ENCODE results near the gene PDLIM5. TPM values are rescaled to one million over a fixed set of nuclear protein-coding genes. Genes with fewer than 3 reads are reported as not detected.

Gene PDLIM5
- total and polyA plus RNA-seq, 7 donors = 215 to 840 (median 480) TPM

- Histone ChIP-seq H3K4me3 (peak overlapping the region; percentile 97), H3K9me3 (no peaks in the 10 kb centered on the region), H3K4me1 (peaks cover 4% of the 10 kb centered on the region), H3K36me3 (ENCODE audit: insufficient read depth in 1 of 2, low read depth in 1 of 2) (peaks cover 0 to 18% of the 10 kb centered on the region in 2 donors), H3K27ac (peak overlapping the region; percentile 99), H3K27me3 (ENCODE audit: insufficient read depth in 3 of 3, low read length in 2 of 3) (no peaks in the 10 kb centered on the region)
- intact Hi-C loops (cut with DNase I) = loop anchor here in 1 of 2 donors (5.0 kb wide), 1 partner anchor 128 kb away; no protein-coding TSS in a partner anchor
- ATAC-seq = no peak
- 28 to 46% (median 28%) methylated on average over 2 of the region's 2 CpGs for WGBS, 3 donors
- TF ChIP-seq CTCF (IDR thresholded peaks at IDR 0.05) = no peak
- no peak for DNase-seq
These were observed 2.7 kb downstream of the PDLIM5 start for GRCh38 chr4:94454405-94454804.

GRCh38 chr4:94455081-94455480, 3.3 kb downstream of the PDLIM5 start:
- WGBS, 3 donors = 19 to 35% (median 29%) methylated on average over 3 of the region's 3 CpGs
- Histone ChIP-seq H3K4me3 (peak overlapping the region; percentile 97), H3K36me3 (ENCODE audit: insufficient read depth in 1 of 2, low read depth in 1 of 2) (peaks cover 0 to 18% of the 10 kb centered on the region in 2 donors), H3K27me3 (ENCODE audit: insufficient read depth in 3 of 3, low read length in 2 of 3) (no peaks in the 10 kb centered on the region), H3K27ac (peak overlapping the region; percentile 99), H3K4me1 (peaks cover 9% of the 10 kb centered on the region), H3K9me3 (no peaks in the 10 kb centered on the region)
- ATAC-seq (peak; percentile 23 to 48 (median 40)), DNase-seq (peak; percentile 82 to 88)
- TF ChIP-seq CTCF (IDR thresholded peaks at IDR 0.05) = no peak
- intact Hi-C loops (cut with DNase I) = loop anchor here in 1 of 2 donors (5.0 kb wide), 2 partner anchors 47 to 132 kb away; no protein-coding TSS in a partner anchor

- H3K36me3 ChIP-seq (ENCODE audit: insufficient read depth in 1 of 2, low read depth in 1 of 2) = peaks cover 0 to 18% of the 10 kb centered on the region in 2 donors
- TF ChIP-seq CTCF (IDR thresholded peaks at IDR 0.05) = no peak
These were observed 6.0 kb downstream of the PDLIM5 start for GRCh38 chr4:94457692-94458106.

GRCh38 chr4:94458682-94459081, 6.9 kb downstream of the PDLIM5 start:
- WGBS, 3 donors = 23 to 48% (median 32%) methylated on average over 3 of the region's 3 CpGs
- no peaks in the 10 kb centered on the region for H3K27me3 ChIP-seq (ENCODE audit: insufficient read depth in 3 of 3, low read length in 2 of 3)
- H3K27ac ChIP-seq = peak overlapping the region; percentile 99
- H3K4me3 ChIP-seq = peak overlapping the region; percentile 97
- no peak for TF ChIP-seq CTCF (IDR thresholded peaks at IDR 0.05)
- DNase-seq (no peak), ATAC-seq (no peak)
- no peaks in the 10 kb centered on the region for H3K9me3 ChIP-seq
- intact Hi-C loops (cut with DNase I) = loop anchor here in 1 of 2 donors (5.0 kb wide), 2 partner anchors 44 to 129 kb away; no protein-coding TSS in a partner anchor
- peaks cover 0 to 18% of the 10 kb centered on the region in 2 donors for H3K36me3 ChIP-seq (ENCODE audit: insufficient read depth in 1 of 2, low read depth in 1 of 2)
- H3K4me1 ChIP-seq = peaks cover 44% of the 10 kb centered on the region

More at GRCh38 chr4:94457692-94458106, 6.0 kb downstream of the PDLIM5 start:
- intact Hi-C loops (cut with DNase I) = loop anchor here in 1 of 2 donors (5.0 kb wide), 2 partner anchors 45 to 130 kb away; no protein-coding TSS in a partner anchor
- Histone ChIP-seq H3K27ac (peak overlapping the region; percentile 99), H3K4me1 (peaks cover 34% of the 10 kb centered on the region), H3K27me3 (ENCODE audit: insufficient read depth in 3 of 3, low read length in 2 of 3) (no peaks in the 10 kb centered on the region), H3K4me3 (peak overlapping the region; percentile 97), H3K9me3 (no peaks in the 10 kb centered on the region)
- DNase-seq (peak in 1 of 2 donors; percentile 71), ATAC-seq (peak; percentile 79 to 88 (median 82))
- WGBS, 3 donors = 0 to 5% (median 0%) methylated on average over 1 of the region's 1 CpG
